A549 (cell line): ENCODE results near the gene RPS21. TPM values are rescaled to one million over a fixed set of nuclear protein-coding genes. Genes with fewer than 3 reads are reported as not detected.
A peak's percentile ranks its signal among the peaks of the same experiment; 100 is the strongest.

Source experiments
- ATAC-seq, 2 experiments: fragments of 200-7000 bp in 1 of 2; fragments of >200 bp in 1 of 2; cut with Nextera tagmentation in 1 of 2; cut with Tn5 transposase in 1 of 2; 3 replicates each; pipeline versions ENCODE4 v1.8.0 to v1.9.1; 2018 to 2020; ENCODE audit warnings: mild to moderate bottlenecking in 1 of 2, moderate library complexity in 1 of 2
- CTCF ChIA-PET: fragments of 300-600 bp; sonication (Branson Sonifier 250); formaldehyde crosslinking; extraction: SDS; loops from one replicate; lab custom pipeline; 2021; ENCODE audit warnings: antibody characterized with exemption, inconsistent platforms; lab: Yijun Ruan, JAX
- POLR2A ChIA-PET: fragments of 350-600 bp; formaldehyde crosslinking; extraction: SDS; loops from one replicate; lab custom pipeline; 2021; ENCODE audit warnings: antibody characterized with exemption, inconsistent platforms; lab: Yijun Ruan, JAX
- DNase-seq, 2 experiments: peaks; one replicate each; pipeline versions ENCODE4 v3.0.0 to v3.0.0-alpha.2; 2011 to 2016; ENCODE audit warnings: low read depth in 1 of 2, low spot score in 1 of 2
- FAIRE-seq: peaks from 2 replicates; lab custom pipeline; 2011; peaks lifted over from hg19 to GRCh38; lab: Jason Lieb, UNC
- H3K27ac ChIP-seq, 2 experiments: fragments of >200 bp; sonication (Bioruptor Twin); formaldehyde crosslinking; 3 replicates each; pipeline ENCODE4 v1.5.1; 2016 to 2017
- H3K4me1 ChIP-seq: fragments of >200 bp; sonication (Bioruptor Twin); formaldehyde crosslinking; 3 replicates; pipeline ENCODE4 v1.6.1; 2016
- H3K4me2 ChIP-seq: fragments of >200 bp; sonication (Bioruptor Twin); formaldehyde crosslinking; 3 replicates; pipeline ENCODE4 v1.6.1; 2016
- H3K4me3 ChIP-seq: fragments of >200 bp; sonication (Bioruptor Twin); formaldehyde crosslinking; 3 replicates; pipeline ENCODE4 v1.5.1; 2016
- H3K9me3 ChIP-seq: fragments of >200 bp; sonication (Bioruptor Twin); formaldehyde crosslinking; 3 replicates; pipeline ENCODE4 v1.6.1; 2016
- CBX2 ChIP-seq: fragments of 200-600 bp; sonication (generic); IDR thresholded peaks from 2 replicates; pipeline ENCODE4 v1.6.1; 2016; ENCODE audit warnings: low read depth, mild to moderate bottlenecking, borderline replicate concordance
- CBX8 ChIP-seq: fragments of 200-600 bp; sonication (generic); IDR thresholded peaks from 2 replicates; pipeline ENCODE4 v1.6.1; 2016
- CEBPB ChIP-seq, 2 experiments: fragments of >200 bp in 1 of 2; sonication (Bioruptor Twin) in 1 of 2; formaldehyde crosslinking in 1 of 2; IDR thresholded peaks; 2 replicates each; pipeline ENCODE4 v1.6.1; 2012 to 2016
- CHD2 ChIP-seq: fragments of 150-350 bp; IDR thresholded peaks from 2 replicates; pipeline ENCODE4 v1.6.1; 2014; ENCODE audit warnings: low read length; ENCODE audit not compliant: partially characterized antibody
- EHF ChIP-seq: fragments of 250-450 bp; sonication (Bioruptor Pico); IDR thresholded peaks from 2 replicates; pipeline ENCODE4 v1.5.0; 2020; ENCODE audit warnings: mild to moderate bottlenecking
- EHMT2 ChIP-seq: fragments of 200-600 bp; sonication (generic); IDR thresholded peaks from 2 replicates; pipeline ENCODE4 v1.6.1; 2016; ENCODE audit warnings: antibody characterized with exemption, low read depth, mild to moderate bottlenecking, moderate library complexity
- EP300 ChIP-seq, 2 experiments: fragments of >200 bp; sonication (Bioruptor Twin); formaldehyde crosslinking; IDR thresholded peaks; 2 replicates in 1 of 2; 3 replicates in 1 of 2; pipeline ENCODE4 v1.6.1; 2016 to 2017
- FOSB ChIP-seq: fragments of 250-450 bp; sonication (Bioruptor Pico); IDR thresholded peaks from 2 replicates; pipeline ENCODE4 v1.5.0; 2020; ENCODE audit warnings: mild to moderate bottlenecking, moderate library complexity
- FOSL2 ChIP-seq, 2 experiments: fragments of 450-650 bp in 1 of 2; fragments of >200 bp in 1 of 2; sonication (Bioruptor Twin) in 1 of 2; formaldehyde crosslinking; IDR thresholded peaks; 2 replicates each; pipeline versions ENCODE4 v1.5.0 to v1.6.1; 2016 to 2020; ENCODE audit warnings: mild to moderate bottlenecking in 1 of 2, moderate library complexity in 1 of 2
- FOXS1 ChIP-seq: fragments of 250-450 bp; sonication (Bioruptor Pico); IDR thresholded peaks from 2 replicates; pipeline ENCODE4 v1.5.0; 2020; ENCODE audit warnings: mild to moderate bottlenecking, moderate library complexity
- GATA3 ChIP-seq: IDR thresholded peaks from 2 replicates; pipeline ENCODE4 v1.6.1; 2012; ENCODE audit warnings: borderline replicate concordance
- HEYL ChIP-seq: fragments of 250-450 bp; sonication (Bioruptor Pico); IDR thresholded peaks from 2 replicates; pipeline ENCODE4 v1.8.0; 2021; ENCODE audit warnings: mild to moderate bottlenecking, moderate library complexity
- HOXA7 ChIP-seq: fragments of 250-450 bp; sonication (Bioruptor Pico); IDR thresholded peaks from 2 replicates; pipeline ENCODE4 v1.5.0; 2020; ENCODE audit warnings: mild to moderate bottlenecking, moderate library complexity
- HOXB13 ChIP-seq: fragments of 250-450 bp; sonication (Bioruptor Pico); IDR thresholded peaks from 2 replicates; pipeline ENCODE4 v1.5.0; 2020; ENCODE audit warnings: low read depth, mild to moderate bottlenecking, moderate library complexity
- JUNB ChIP-seq: fragments of >200 bp; sonication (Bioruptor Twin); formaldehyde crosslinking; IDR thresholded peaks from 2 replicates; pipeline ENCODE4 v1.6.1; 2016
- KDM5A ChIP-seq: fragments of 200-600 bp; sonication (generic); IDR thresholded peaks from 2 replicates; pipeline ENCODE4 v1.6.1; 2016; ENCODE audit warnings: antibody characterized with exemption, mild to moderate bottlenecking
- MAZ ChIP-seq: fragments of 150-350 bp; IDR thresholded peaks from 2 replicates; pipeline ENCODE4 v1.6.1; 2014; ENCODE audit warnings: antibody characterized with exemption, low read depth, low read length, borderline replicate concordance
- NFE2L2 ChIP-seq: fragments of 150-350 bp; conservative IDR thresholded peaks from 2 replicates; pipeline ENCODE4 v1.6.1; 2014; ENCODE audit warnings: low read length
- NR3C1 ChIP-seq: fragments of >200 bp; sonication (Bioruptor Twin); formaldehyde crosslinking; IDR thresholded peaks from 3 replicates; pipeline ENCODE4 v1.6.1; 2017
- PHF8 ChIP-seq: fragments of 200-600 bp; sonication (generic); IDR thresholded peaks from 2 replicates; pipeline ENCODE4 v1.6.1; 2016; ENCODE audit warnings: low read depth, mild to moderate bottlenecking, antibody characterized with exemption, moderate library complexity, borderline replicate concordance
- RARB ChIP-seq: fragments of 250-450 bp; sonication (Bioruptor Pico); IDR thresholded peaks from 2 replicates; pipeline ENCODE4 v1.8.0; 2021; ENCODE audit warnings: mild to moderate bottlenecking, moderate library complexity
- RCOR1 ChIP-seq: fragments of 150-350 bp; IDR thresholded peaks from 2 replicates; pipeline ENCODE4 v1.6.1; 2014; ENCODE audit warnings: antibody characterized with exemption, low read length, low read depth
- TFCP2L1 ChIP-seq: fragments of 250-450 bp; sonication (Bioruptor Pico); IDR thresholded peaks from 2 replicates; pipeline ENCODE4 v1.5.0; 2021; ENCODE audit warnings: mild to moderate bottlenecking
- ZNF302 ChIP-seq: fragments of 250-450 bp; sonication (Bioruptor Pico); IDR thresholded peaks from 2 replicates; pipeline ENCODE4 v1.9.0; 2021; ENCODE audit warnings: inconsistent platforms, mild to moderate bottlenecking, moderate library complexity
- ZSCAN20 ChIP-seq: fragments of 250-450 bp; sonication (Bioruptor Pico); IDR thresholded peaks from 2 replicates; pipeline ENCODE4 v1.8.0; 2022; ENCODE audit warnings: mild to moderate bottlenecking, moderate library complexity
- WGBS: methylation state at CpG from one replicate; pipeline ENCODE4 v1.1.6; 2017; ENCODE audit errors: missing lambda C conversion rate; 5-methylcytosine and 5-hydroxymethylcytosine counted together
- polyA plus RNA-seq, 4 experiments: library from polyadenylated mRNA; depleted of rRNA in 3 of 4; stranded (reverse); fragments of >200 nt; fragmentation: RNase III in 1 of 4; extraction: RNeasy Plus Mini Kit Qiagen cat#74134 plus additional on column Dnase treatment in 1 of 4; gene quantifications; 2 replicates in 3 of 4; 3 replicates in 1 of 4; pipeline ENCODE4 v1.2.3, GENCODE V29; 2011 to 2017
- TF ChIP-seq, protein P1 (sequence below): IDR thresholded peaks from 2 replicates; pipeline ENCODE4 v1.6.1; 2012
- TF ChIP-seq, protein P2 (sequence below): fragments of >200 bp; sonication (Bioruptor Twin); formaldehyde crosslinking; IDR thresholded peaks from 2 replicates; pipeline ENCODE4 v1.6.1; 2016
- TF ChIP-seq, protein P3 (sequence below): fragments of 250-450 bp; sonication (Bioruptor Pico); IDR thresholded peaks from 2 replicates; pipeline ENCODE4 v1.5.0; 2021; ENCODE audit warnings: mild to moderate bottlenecking, moderate library complexity, borderline replicate concordance
- TF ChIP-seq, protein P4 (sequence below): fragments of 200-600 bp; sonication (generic); IDR thresholded peaks from 2 replicates; pipeline ENCODE4 v1.6.1; 2016; ENCODE audit warnings: antibody characterized with exemption, mild to moderate bottlenecking, moderate library complexity
- TF ChIP-seq, protein P5 (sequence below): IDR thresholded peaks from 2 replicates; pipeline ENCODE4 v1.6.1; 2012; ENCODE audit warnings: low read depth, borderline replicate concordance

RPS21 gene
- polyA plus RNA-seq, 2 of the 4 experiments (the other 2 are of a cell fraction) = 2,862 to 4,026 TPM

DNA sequence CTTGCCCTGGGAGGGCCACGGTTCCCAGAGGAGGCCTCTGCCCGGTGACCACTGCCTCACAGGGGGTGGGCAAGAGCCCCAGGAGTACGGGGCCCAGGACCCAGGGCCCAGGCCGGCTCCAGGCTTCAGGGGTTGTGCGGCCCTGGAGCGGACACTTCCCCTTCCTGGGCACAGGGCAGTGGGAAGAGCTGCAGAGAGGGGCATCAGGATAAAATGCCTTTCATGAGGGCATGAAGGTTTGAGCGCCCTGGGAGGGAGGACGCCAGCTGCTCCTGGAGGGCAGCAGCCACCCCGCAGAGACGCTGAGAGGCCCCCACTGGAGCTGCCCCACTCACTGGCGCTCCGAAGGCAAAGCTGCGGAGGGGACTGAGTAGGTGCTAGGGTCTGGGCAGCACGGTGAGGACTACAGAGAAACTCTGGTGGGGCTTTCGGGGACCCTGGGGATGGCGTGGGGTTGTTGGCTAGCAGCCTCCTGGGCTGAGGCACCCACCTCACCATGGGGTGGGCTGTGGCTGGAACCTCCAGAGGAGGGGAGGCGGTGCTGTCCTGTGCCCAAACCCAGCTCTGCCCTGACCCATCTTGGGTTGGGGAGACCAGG is 30.2 kb upstream of the RPS21 start:
- H3K4me2 ChIP-seq = peak overlapping the region; percentile 91
- CTCF ChIA-PET = interaction anchor here (0.9 to 5.5 kb wide), 7 partner anchors 11 to 71 kb away, joined by 3 to 94 read pairs (median 7); partner anchors contain the start of genes ADRM1 and LAMA5
- DNase-seq = peak in 1 of 2 experiments; percentile 45
- H3K4me1 ChIP-seq = peaks cover 98% of the 10 kb centered on the region
- POLR2A ChIA-PET = interaction anchor here (1.4 to 4.9 kb wide), 3 partner anchors 11 to 53 kb away, joined by 3 to 61 read pairs (median 4); partner anchors contain the start of gene LAMA5
- no peaks in the 10 kb centered on the region for H3K9me3 ChIP-seq
- peak overlapping the region; percentile 41 for H3K4me3 ChIP-seq
- peak overlapping the region; percentile 97 to 99 for H3K27ac ChIP-seq
- WGBS = 40% methylated on average over 12 of the region's 17 CpGs
- no peak for ATAC-seq
- no peak for FAIRE-seq
- TF ChIP-seq ZSCAN20 (CRISPR knock-in tag) (no peak), NFE2L2 (no peak), HOXA7 (CRISPR knock-in tag) (0 out of 2 replicates have a peak, but pooled peaks have one; percentile 33)
- TF ChIP-seq, protein P1, sequence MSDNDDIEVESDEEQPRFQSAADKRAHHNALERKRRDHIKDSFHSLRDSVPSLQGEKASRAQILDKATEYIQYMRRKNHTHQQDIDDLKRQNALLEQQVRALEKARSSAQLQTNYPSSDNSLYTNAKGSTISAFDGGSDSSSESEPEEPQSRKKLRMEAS = peak; percentile 6; the same call in 1 of the 2 replicates

DNA sequence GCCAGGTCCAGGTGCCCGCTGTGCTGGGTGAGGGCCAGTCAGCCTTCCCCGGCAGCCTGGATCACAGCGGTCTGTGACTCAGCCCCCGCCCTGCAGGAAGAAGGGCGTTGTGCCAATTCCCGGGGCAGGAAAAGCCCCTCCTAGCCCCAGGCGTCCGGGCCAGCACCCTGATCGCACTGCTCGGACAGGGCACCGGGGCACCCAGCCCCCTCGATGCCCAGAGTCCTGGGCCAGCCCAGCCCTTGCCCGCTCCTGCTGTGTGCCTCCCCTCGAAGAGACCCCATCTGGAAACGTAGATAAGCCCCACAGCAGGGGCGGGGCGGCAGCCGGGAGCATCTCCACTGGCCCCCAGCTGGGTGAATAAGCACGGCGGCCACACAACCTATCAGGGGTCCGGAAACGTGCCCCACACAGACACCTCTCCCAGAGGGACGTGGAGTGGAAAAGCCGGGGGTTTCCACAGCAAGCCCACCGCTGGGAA is 29.7 kb upstream of the RPS21 start:
- WGBS = 6% methylated on average over 11 of the region's 25 CpGs
- CTCF ChIA-PET = interaction anchor here (0.7 to 5.5 kb wide), 9 partner anchors 10 to 50 kb away, joined by 3 to 94 read pairs (median 16); partner anchors contain the start of gene LAMA5
- Histone ChIP-seq H3K4me3 (peak overlapping the region; percentile 41; the same call in 2 of the 3 replicates), H3K9me3 (no peaks in the 10 kb centered on the region), H3K4me1 (peaks cover 98% of the 10 kb centered on the region), H3K4me2 (peak overlapping the region; percentile 91), H3K27ac (peak overlapping the region; percentile 97 to 99)
- no peak for FAIRE-seq
- POLR2A ChIA-PET = interaction anchor here (1.4 to 4.9 kb wide), 3 partner anchors 10 to 53 kb away, joined by 3 to 61 read pairs (median 4); partner anchors contain the start of gene LAMA5
- ATAC-seq = peak in 1 of 2 experiments; percentile 7; a peak in 3 of 6 replicates
- peak in 1 of 2 experiments; percentile 77 for DNase-seq
- no peak for TF ChIP-seq EHMT2
- TF ChIP-seq HEYL (CRISPR knock-in tag) = no peak
- no peak for TF ChIP-seq NFE2L2
- TF ChIP-seq FOXS1 (CRISPR knock-in tag) = no peak
- no peak for TF ChIP-seq NR3C1
- TF ChIP-seq ZNF302 (CRISPR knock-in tag) = no peak
- TF ChIP-seq RCOR1 = no peak
- TF ChIP-seq, protein P2, sequence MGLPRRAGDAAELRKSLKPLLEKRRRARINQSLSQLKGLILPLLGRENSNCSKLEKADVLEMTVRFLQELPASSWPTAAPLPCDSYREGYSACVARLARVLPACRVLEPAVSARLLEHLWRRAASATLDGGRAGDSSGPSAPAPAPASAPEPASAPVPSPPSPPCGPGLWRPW = no peak
- TF ChIP-seq CHD2 = no peak
- TF ChIP-seq JUNB = peak; percentile 49; the same call in 1 of the 2 replicates
- TF ChIP-seq GATA3 = no peak; the same call in 1 of the 2 replicates
- TF ChIP-seq CBX2 = no peak
- no peak for TF ChIP-seq CBX8
- no peak for TF ChIP-seq KDM5A
- TF ChIP-seq, protein P3, sequence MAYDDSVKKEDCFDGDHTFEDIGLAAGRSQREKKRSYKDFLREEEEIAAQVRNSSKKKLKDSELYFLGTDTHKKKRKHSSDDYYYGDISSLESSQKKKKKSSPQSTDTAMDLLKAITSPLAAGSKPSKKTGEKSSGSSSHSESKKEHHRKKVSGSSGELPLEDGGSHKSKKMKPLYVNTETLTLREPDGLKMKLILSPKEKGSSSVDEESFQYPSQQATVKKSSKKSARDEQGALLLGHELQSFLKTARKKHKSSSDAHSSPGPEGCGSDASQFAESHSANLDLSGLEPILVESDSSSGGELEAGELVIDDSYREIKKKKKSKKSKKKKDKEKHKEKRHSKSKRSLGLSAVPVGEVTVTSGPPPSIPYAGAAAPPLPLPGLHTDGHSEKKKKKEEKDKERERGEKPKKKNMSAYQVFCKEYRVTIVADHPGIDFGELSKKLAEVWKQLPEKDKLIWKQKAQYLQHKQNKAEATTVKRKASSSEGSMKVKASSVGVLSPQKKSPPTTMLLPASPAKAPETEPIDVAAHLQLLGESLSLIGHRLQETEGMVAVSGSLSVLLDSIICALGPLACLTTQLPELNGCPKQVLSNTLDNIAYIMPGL = no peak
- TF ChIP-seq FOSB (CRISPR knock-in tag) = no peak
- TF ChIP-seq, protein P4, sequence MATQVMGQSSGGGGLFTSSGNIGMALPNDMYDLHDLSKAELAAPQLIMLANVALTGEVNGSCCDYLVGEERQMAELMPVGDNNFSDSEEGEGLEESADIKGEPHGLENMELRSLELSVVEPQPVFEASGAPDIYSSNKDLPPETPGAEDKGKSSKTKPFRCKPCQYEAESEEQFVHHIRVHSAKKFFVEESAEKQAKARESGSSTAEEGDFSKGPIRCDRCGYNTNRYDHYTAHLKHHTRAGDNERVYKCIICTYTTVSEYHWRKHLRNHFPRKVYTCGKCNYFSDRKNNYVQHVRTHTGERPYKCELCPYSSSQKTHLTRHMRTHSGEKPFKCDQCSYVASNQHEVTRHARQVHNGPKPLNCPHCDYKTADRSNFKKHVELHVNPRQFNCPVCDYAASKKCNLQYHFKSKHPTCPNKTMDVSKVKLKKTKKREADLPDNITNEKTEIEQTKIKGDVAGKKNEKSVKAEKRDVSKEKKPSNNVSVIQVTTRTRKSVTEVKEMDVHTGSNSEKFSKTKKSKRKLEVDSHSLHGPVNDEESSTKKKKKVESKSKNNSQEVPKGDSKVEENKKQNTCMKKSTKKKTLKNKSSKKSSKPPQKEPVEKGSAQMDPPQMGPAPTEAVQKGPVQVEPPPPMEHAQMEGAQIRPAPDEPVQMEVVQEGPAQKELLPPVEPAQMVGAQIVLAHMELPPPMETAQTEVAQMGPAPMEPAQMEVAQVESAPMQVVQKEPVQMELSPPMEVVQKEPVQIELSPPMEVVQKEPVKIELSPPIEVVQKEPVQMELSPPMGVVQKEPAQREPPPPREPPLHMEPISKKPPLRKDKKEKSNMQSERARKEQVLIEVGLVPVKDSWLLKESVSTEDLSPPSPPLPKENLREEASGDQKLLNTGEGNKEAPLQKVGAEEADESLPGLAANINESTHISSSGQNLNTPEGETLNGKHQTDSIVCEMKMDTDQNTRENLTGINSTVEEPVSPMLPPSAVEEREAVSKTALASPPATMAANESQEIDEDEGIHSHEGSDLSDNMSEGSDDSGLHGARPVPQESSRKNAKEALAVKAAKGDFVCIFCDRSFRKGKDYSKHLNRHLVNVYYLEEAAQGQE = no peak
- TF ChIP-seq, protein P5, sequence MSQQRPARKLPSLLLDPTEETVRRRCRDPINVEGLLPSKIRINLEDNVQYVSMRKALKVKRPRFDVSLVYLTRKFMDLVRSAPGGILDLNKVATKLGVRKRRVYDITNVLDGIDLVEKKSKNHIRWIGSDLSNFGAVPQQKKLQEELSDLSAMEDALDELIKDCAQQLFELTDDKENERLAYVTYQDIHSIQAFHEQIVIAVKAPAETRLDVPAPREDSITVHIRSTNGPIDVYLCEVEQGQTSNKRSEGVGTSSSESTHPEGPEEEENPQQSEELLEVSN = no peak
- TF ChIP-seq CEBPB (IDR thresholded peaks at IDR 0.05) = no peak
- peak; percentile 47; the same call in 1 of the 2 replicates for TF ChIP-seq EHF (CRISPR knock-in tag)
- TF ChIP-seq FOSL2 (IDR thresholded peaks at IDR 0.05) = no peak
- TF ChIP-seq FOSL2 (CRISPR knock-in tag; IDR thresholded peaks at IDR 0.05) = peak; percentile 79
- no peak for TF ChIP-seq PHF8
- no peak for TF ChIP-seq TFCP2L1 (CRISPR knock-in tag)
- peak in 1 of 2 experiments; percentile 46; a peak in 1 of 5 replicates for TF ChIP-seq EP300 (IDR thresholded peaks at IDR 0.05)
- TF ChIP-seq HOXB13 (CRISPR knock-in tag) = no peak
- no peak for TF ChIP-seq RARB
- no peak for TF ChIP-seq MAZ
- TF ChIP-seq ZSCAN20 (CRISPR knock-in tag) = no peak
